Coronary artery (tissue), 2 donors: ENCODE measurements around the gene ARHGAP10.

ENCODE experiments used
- DNase-seq: peaks from one replicate; pipeline ENCODE4 v3.0.0-alpha.2; 2017; ENCODE audit warnings: low spot score
- H3K27ac ChIP-seq, 2 donors: fragments of 200-600 bp; sonication (generic); one replicate each; pipeline ENCODE4 v1.5.1; 2016 to 2019
- H3K4me3 ChIP-seq: fragments of 200-600 bp; sonication (generic); 2 replicates; pipeline ENCODE4 v1.5.1; 2016; ENCODE audit warnings: mild to moderate bottlenecking, moderate library complexity
- TF ChIP-seq, protein P1 (sequence below): fragments of 200-600 bp; sonication (generic); IDR thresholded peaks from one replicate; pipeline ENCODE4 v1.5.1; 2019; ENCODE audit warnings: antibody characterized with exemption

Gene ARHGAP10

DNA sequence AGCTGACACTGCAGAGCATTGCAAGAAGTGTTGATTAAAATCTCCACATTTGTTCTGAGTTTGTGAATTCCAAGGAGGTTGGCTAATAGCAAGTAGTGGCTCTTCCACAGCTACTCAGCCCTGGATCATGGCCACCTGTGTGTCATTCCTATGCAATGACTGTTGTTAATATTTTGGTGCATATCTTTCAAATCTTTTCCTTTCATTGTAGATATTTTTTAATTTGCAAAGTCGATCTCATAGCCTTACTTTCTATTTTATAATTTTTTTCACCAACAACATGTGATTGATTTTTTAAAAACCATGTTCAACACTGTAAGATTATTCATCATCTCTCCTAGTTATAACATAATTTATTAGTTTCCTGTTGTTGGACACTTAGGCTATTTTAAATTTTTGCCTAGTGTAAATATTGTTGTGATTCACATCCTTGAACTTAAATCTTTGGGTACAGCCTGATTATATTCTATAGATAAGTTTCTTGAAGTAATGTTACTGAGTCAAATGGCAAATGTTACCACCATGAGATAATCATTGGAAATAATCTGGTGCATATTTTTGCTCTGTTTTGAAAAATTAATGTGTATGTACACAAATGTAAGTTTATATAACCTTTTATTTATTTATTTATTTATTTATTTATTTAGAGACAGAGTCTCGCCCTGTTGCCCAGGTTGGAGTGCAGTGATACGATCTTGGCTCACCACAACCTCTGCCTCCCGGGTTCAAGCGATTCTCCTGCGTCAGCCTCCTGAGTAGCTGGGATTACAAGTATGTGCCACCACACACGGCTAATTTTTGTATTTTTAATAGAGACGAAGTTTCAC, 17.1 kb upstream of the ARHGAP10 start:
- H3K27ac ChIP-seq, result no peak overlapping the region
- no peak overlapping the region for H3K4me3 ChIP-seq
- no peak for DNase-seq
- TF ChIP-seq, protein P1, sequence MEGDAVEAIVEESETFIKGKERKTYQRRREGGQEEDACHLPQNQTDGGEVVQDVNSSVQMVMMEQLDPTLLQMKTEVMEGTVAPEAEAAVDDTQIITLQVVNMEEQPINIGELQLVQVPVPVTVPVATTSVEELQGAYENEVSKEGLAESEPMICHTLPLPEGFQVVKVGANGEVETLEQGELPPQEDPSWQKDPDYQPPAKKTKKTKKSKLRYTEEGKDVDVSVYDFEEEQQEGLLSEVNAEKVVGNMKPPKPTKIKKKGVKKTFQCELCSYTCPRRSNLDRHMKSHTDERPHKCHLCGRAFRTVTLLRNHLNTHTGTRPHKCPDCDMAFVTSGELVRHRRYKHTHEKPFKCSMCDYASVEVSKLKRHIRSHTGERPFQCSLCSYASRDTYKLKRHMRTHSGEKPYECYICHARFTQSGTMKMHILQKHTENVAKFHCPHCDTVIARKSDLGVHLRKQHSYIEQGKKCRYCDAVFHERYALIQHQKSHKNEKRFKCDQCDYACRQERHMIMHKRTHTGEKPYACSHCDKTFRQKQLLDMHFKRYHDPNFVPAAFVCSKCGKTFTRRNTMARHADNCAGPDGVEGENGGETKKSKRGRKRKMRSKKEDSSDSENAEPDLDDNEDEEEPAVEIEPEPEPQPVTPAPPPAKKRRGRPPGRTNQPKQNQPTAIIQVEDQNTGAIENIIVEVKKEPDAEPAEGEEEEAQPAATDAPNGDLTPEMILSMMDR, result no peak

DNA sequence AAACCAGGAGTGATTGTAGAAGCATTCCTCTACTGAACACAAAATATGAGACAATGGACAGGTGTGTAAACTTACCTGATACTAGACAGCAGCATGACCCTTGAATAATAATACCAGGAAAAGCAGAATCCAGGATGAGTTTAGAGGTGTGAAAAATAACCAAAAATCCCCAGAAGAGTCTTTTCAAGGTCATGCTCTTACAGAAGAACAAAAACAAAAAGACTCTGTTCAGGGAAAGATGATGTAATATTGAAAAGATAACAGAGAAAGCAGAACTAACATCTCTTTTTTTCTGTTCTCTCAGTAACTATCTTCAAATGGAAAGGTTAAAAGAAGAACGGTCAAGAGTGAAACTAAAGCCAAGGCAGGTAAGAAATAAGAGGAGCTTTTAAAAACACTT, 14.0 kb upstream of the ARHGAP10 start:
- TF ChIP-seq, protein P1, result no peak
- DNase-seq, result no peak
- no peak overlapping the region for H3K4me3 ChIP-seq
- no peak overlapping the region for H3K27ac ChIP-seq

DNA sequence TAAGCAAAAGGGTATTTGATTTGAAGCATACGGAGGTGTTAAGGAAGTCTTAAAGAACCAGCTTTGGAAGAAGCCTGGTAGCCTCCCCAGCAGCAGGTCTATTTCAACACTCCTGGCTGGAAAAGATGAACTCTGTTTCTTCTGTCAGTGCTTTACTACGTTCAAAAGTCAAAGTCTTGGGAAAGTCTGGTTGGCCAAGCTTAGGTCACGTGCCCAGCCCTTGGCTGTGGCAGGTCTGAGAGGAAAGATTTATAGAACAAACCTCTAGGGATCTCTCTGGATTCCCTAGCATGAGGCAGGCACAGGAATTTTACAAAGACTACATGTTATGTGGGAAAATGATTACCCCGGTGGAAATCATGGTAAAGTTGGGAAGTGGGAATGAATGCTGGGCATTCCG, 8.6 kb upstream of the ARHGAP10 start:
- peak; percentile 81 for DNase-seq
- TF ChIP-seq, protein P1, result no peak
- Histone ChIP-seq H3K27ac (peak overlapping the region in 1 of 2 donors; percentile 3), H3K4me3 (no peak overlapping the region)

DNA sequence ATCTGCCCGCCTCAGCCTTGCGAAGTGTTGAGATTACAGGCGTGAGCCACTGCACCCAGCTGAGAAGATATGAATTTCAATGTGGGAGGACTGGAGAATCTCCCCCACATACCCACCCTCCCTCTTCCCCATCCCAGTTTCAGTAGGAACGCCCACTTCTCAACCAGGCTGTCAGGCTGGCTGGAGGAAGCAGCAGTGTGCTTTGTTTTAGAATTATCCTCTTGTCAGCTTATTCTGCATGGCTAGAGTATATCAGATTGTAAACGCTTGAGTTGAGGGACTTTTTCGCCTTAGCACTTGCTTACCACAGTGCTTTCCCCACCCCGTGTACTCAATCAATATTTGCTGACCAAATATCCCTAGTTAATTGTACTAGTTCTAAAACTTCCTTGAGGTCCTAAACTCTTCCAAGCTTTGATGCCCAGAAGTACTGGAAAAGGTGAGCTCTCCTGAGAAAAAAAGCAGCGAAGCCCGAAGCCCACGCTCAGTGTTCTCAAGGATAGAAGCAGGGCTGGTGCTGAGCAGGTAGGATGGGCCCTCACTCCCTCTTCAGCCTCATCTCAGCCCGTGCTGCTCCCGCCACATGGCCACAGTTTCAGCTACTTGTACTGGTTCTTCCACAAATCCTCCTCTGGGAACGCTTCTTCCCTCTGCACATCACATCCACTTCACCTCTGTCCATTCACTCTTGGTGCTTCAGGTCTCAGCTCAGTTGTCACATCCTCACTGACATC, 7.3 kb upstream of the ARHGAP10 start:
- DNase-seq, result no peak
- Histone ChIP-seq H3K27ac (no peak overlapping the region), H3K4me3 (no peak overlapping the region)
- TF ChIP-seq, protein P1, result no peak

DNA sequence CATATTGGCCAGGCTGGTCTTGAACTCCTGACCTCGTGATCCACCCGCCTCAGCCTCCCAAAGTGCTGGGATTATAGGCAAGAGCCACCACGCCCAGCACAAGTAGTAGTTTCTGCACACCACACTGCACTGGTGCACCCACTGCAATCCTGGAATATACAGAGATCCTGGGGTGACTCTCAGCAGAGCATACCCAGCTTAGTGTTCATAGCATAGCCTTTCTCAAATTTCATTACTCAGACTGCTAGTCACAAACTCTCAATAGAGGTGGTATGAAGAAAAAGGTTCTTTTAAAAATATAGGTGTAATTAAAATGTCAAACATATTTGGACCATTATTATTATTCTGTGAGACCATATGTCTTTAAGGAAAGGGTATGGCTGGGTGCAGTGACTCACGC, 6.2 kb upstream of the ARHGAP10 start:
- Histone ChIP-seq H3K4me3 (no peak overlapping the region), H3K27ac (no peak overlapping the region)
- TF ChIP-seq, protein P1, result no peak
- no peak for DNase-seq

DNA sequence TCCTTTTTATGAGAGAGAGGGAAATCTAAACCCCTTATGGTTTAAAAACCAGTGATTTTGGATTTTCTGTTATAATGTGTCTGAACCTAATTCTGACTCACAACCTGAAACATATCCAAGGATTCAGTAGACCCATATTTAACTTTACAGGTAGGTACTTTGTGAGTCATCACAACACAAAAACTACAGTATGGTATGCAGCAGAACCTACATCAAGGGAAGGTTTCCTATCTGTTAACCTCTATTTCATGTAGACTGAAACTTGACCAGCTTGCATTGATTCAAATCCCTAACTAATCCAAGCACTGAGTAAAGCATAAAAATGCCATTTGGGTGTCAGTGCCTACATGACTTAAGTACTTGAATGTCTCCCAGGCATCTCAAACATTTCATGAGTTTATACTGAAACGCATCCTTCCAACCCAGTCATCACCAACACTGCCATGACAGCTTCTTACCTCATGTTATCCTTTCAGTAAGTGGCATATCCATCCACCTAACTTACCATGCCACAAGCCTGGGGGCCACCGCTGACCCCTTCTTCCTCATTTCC, 4.3 kb upstream of the ARHGAP10 start:
- TF ChIP-seq, protein P1, result no peak
- no peak for DNase-seq
- Histone ChIP-seq H3K27ac (no peak overlapping the region), H3K4me3 (no peak overlapping the region)
